ENCODE data around the gene FAM200C. TPM values are rescaled to one million over a fixed set of nuclear protein-coding genes. Genes with fewer than 3 reads are reported as not detected.

The FAM200C gene
- polyA plus RNA-seq, 3 donors = 0.08 to 0.39 TPM; not detected in 1

- H2AFZ ChIP-seq (ENCODE audit: insufficient read depth, low read depth, low read length, poor library complexity, severe bottlenecking) = no peak overlapping the region
- H3K9me3 ChIP-seq (replicated peaks in 1 of 2; ENCODE audit: control insufficient read depth in 1 of 2, insufficient read depth in 1 of 2, low read length in 2 of 2) = no peaks in the 10 kb centered on the region
- Mint-ChIP-seq H3K27me3 (ENCODE audit: low read depth in 3 of 3) (peaks cover under 1 to 3% (median 2%) of the 10 kb centered on the region in 3 donors), H3K4me1 (peaks cover 6% of the 10 kb centered on the region), H3K36me3 (peaks cover 22 to 43% of the 10 kb centered on the region in 2 donors), H3K4me3 (no peak overlapping the region), H3K9me3 (no peaks in the 10 kb centered on the region), H3K27ac (no peak overlapping the region)
- H3K9ac ChIP-seq (ENCODE audit: insufficient read depth, low read length, poor library complexity, severe bottlenecking) = no peak overlapping the region
- H3K27me3 ChIP-seq (ENCODE audit: control insufficient read depth in 2 of 2, insufficient read depth in 2 of 2, low read length in 2 of 2) = no peaks in the 10 kb centered on the region
- intact Hi-C loops (cut with micrococcal nuclease) = no loop called here
- DNase-seq = no peak
- H3K4me3 ChIP-seq (replicated peaks in 1 of 3; ENCODE audit: low read depth in 2 of 3, low read length in 3 of 3) = no peak overlapping the region
- no peak overlapping the region for H3K27ac ChIP-seq (ENCODE audit: low read depth in 1 of 2, low read length in 2 of 2)
- no peaks in the 10 kb centered on the region for H3K79me2 ChIP-seq (ENCODE audit: insufficient read depth, low read length)
- peaks cover 0 to 8% of the 10 kb centered on the region in 2 donors for H3K4me1 ChIP-seq (ENCODE audit: control insufficient read depth in 1 of 2, insufficient read depth in 2 of 2, low read length in 2 of 2)
- no peak overlapping the region for H3K4me2 ChIP-seq (replicated peaks; ENCODE audit: extremely low read depth, low read length, poor library complexity, severe bottlenecking)
- peaks cover 12 to 40% of the 10 kb centered on the region in 2 donors for H3K36me3 ChIP-seq (replicated peaks in 1 of 2; ENCODE audit: control insufficient read depth in 1 of 2, insufficient read depth in 2 of 2, low read length in 2 of 2)
- no peaks in the 10 kb centered on the region for H4K20me1 ChIP-seq (ENCODE audit: insufficient read depth, low read length)
- no peak for TF ChIP-seq CTCF (IDR thresholded peaks at IDR 0.05)
- 100% methylated on average over 1 of the region's 4 CpGs for WGBS (ENCODE audit: insufficient coverage)
Observed at GRCh38 chr5:160432196-160432595, 32.3 kb upstream of the FAM200C start.

- Histone ChIP-seq H3K9me3 (replicated peaks in 1 of 2; ENCODE audit: control insufficient read depth in 1 of 2, insufficient read depth in 1 of 2, low read length in 2 of 2) (no peaks in the 10 kb centered on the region), H3K27ac (ENCODE audit: low read depth in 1 of 2, low read length in 2 of 2) (peak overlapping the region in 1 of 2 donors; percentile 14), H3K9ac (ENCODE audit: insufficient read depth, low read length, poor library complexity, severe bottlenecking) (no peak overlapping the region), H2AFZ (ENCODE audit: insufficient read depth, low read depth, low read length, poor library complexity, severe bottlenecking) (no peak overlapping the region), H4K20me1 (ENCODE audit: insufficient read depth, low read length) (no peaks in the 10 kb centered on the region), H3K79me2 (ENCODE audit: insufficient read depth, low read length) (peaks cover 36% of the 10 kb centered on the region), H3K4me1 (ENCODE audit: control insufficient read depth in 1 of 2, insufficient read depth in 2 of 2, low read length in 2 of 2) (peaks cover 13 to 29% of the 10 kb centered on the region in 2 donors), H3K36me3 (replicated peaks in 1 of 2; ENCODE audit: control insufficient read depth in 1 of 2, insufficient read depth in 2 of 2, low read length in 2 of 2) (peaks cover 12 to 47% of the 10 kb centered on the region in 2 donors), H3K27me3 (ENCODE audit: control insufficient read depth in 2 of 2, insufficient read depth in 2 of 2, low read length in 2 of 2) (no peaks in the 10 kb centered on the region), H3K4me3 (replicated peaks in 1 of 3; ENCODE audit: low read depth in 2 of 3, low read length in 3 of 3) (no peak overlapping the region), H3K4me2 (replicated peaks; ENCODE audit: extremely low read depth, low read length, poor library complexity, severe bottlenecking) (no peak overlapping the region)
- no peaks in the 10 kb centered on the region for H3K9me3 Mint-ChIP-seq
- 90% methylated on average over 2 of the region's 4 CpGs for WGBS (ENCODE audit: insufficient coverage)
- H3K4me1 Mint-ChIP-seq = peaks cover 26% of the 10 kb centered on the region
- H3K27me3 Mint-ChIP-seq (ENCODE audit: low read depth in 3 of 3) = peaks cover 0 to 2% (median 0%) of the 10 kb centered on the region in 3 donors
- no peak for DNase-seq
- peaks cover 24 to 50% of the 10 kb centered on the region in 2 donors for H3K36me3 Mint-ChIP-seq
- no peak overlapping the region for H3K4me3 Mint-ChIP-seq
- intact Hi-C loops (cut with micrococcal nuclease) = no loop called here
- TF ChIP-seq CTCF (IDR thresholded peaks at IDR 0.05) = no peak
- peak overlapping the region in 1 of 7 donors; percentile 46 for H3K27ac Mint-ChIP-seq
Observed at GRCh38 chr5:160427607-160428006, 27.8 kb upstream of the FAM200C start.

All from CD14-positive monocyte (primary cell).